Trophoblast cell (in vitro differentiated cells and primary cell): ENCODE measurements around the gene KCTD7.
"Not testable (repeated sequence)": the region's sequence is repeated elsewhere in the genome, so short reads cannot be mapped to it uniquely, and the experiment has no call there.

Source experiments
- DNase-seq, 2 donors: peaks; one replicate each; pipeline ENCODE4 v3.0.0-alpha.2; 2016
- H2AFZ ChIP-seq: 2 replicates; pipeline ENCODE4 v1.6.1; 2013; ENCODE audit warnings: low read length, moderate library complexity, mild to moderate bottlenecking; ENCODE audit not compliant: insufficient read depth, poor library complexity
- H2AK5ac ChIP-seq: 2 replicates; pipeline ENCODE4 v1.6.1; 2013; ENCODE audit warnings: mild to moderate bottlenecking, low read length
- H2BK120ac ChIP-seq: 2 replicates; pipeline ENCODE4 v1.6.1; 2013; ENCODE audit warnings: low read length, mild to moderate bottlenecking, moderate library complexity; ENCODE audit not compliant: insufficient read depth, poor library complexity
- H2BK12ac ChIP-seq: 2 replicates; pipeline ENCODE4 v1.6.1; 2013; ENCODE audit warnings: mild to moderate bottlenecking, low read length, moderate library complexity
- H2BK5ac ChIP-seq: 2 replicates; pipeline ENCODE4 v1.6.1; 2013; ENCODE audit warnings: low read length, low read depth, moderate library complexity, mild to moderate bottlenecking; ENCODE audit not compliant: poor library complexity
- H3K14ac ChIP-seq: 2 replicates; pipeline ENCODE4 v1.6.1; 2013; ENCODE audit warnings: mild to moderate bottlenecking, low read length
- H3K18ac ChIP-seq: 2 replicates; pipeline ENCODE4 v1.6.1; 2013; ENCODE audit warnings: mild to moderate bottlenecking, low read length
- H3K23ac ChIP-seq: 2 replicates; pipeline ENCODE4 v1.6.1; 2013; ENCODE audit warnings: low read length
- H3K27ac ChIP-seq: 2 replicates; pipeline ENCODE4 v1.5.1; 2013; ENCODE audit warnings: low read depth, mild to moderate bottlenecking, inconsistent platforms, low read length, moderate library complexity
- H3K27me3 ChIP-seq: 2 replicates; pipeline ENCODE4 v1.6.1; 2013; ENCODE audit warnings: inconsistent platforms, mild to moderate bottlenecking, low read length, moderate library complexity; ENCODE audit not compliant: insufficient read depth
- H3K36me3 ChIP-seq, 2 experiments: 1 replicate in 1 of 2; 2 replicates in 1 of 2; pipeline ENCODE4 v1.6.1; 2013; ENCODE audit warnings: low read length in 2 of 2, mild to moderate bottlenecking in 2 of 2, moderate library complexity in 1 of 2; ENCODE audit not compliant: insufficient read depth in 2 of 2, control insufficient read depth in 1 of 2
- H3K4ac ChIP-seq: 2 replicates; pipeline ENCODE4 v1.6.1; 2013; ENCODE audit warnings: low read depth, mild to moderate bottlenecking, low read length, moderate library complexity
- H3K4me1 ChIP-seq, 2 experiments: 1 replicate in 1 of 2; 2 replicates in 1 of 2; pipeline ENCODE4 v1.6.1; 2013; ENCODE audit warnings: low read length in 2 of 2, mild to moderate bottlenecking in 2 of 2, moderate library complexity in 1 of 2; ENCODE audit not compliant: insufficient read depth in 2 of 2, control insufficient read depth in 1 of 2
- H3K4me2 ChIP-seq: 2 replicates; pipeline ENCODE4 v1.6.1; 2013; ENCODE audit warnings: inconsistent platforms, mild to moderate bottlenecking, low read length, moderate library complexity
- H3K4me3 ChIP-seq: 2 replicates; pipeline ENCODE4 v1.5.1; 2013; ENCODE audit warnings: mild to moderate bottlenecking, low read depth, low read length, inconsistent platforms
- H3K79me1 ChIP-seq: one replicate; pipeline ENCODE4 v1.6.1; 2013; ENCODE audit warnings: low read length
- H3K79me2 ChIP-seq: 2 replicates; pipeline ENCODE4 v1.6.1; 2013; ENCODE audit warnings: low read length, mild to moderate bottlenecking; ENCODE audit not compliant: control insufficient read depth, insufficient read depth, poor library complexity
- H3K9ac ChIP-seq: 2 replicates; pipeline ENCODE4 v1.6.1; 2013; ENCODE audit warnings: mild to moderate bottlenecking, low read length
- H3K9me3 ChIP-seq: 2 replicates; pipeline ENCODE4 v1.6.1; 2013; ENCODE audit warnings: low read depth, mild to moderate bottlenecking, control low read depth, inconsistent platforms, low read length; ENCODE audit not compliant: insufficient read depth
- H4K12ac ChIP-seq: 2 replicates; pipeline ENCODE4 v1.6.1; 2013; ENCODE audit warnings: low read depth, mild to moderate bottlenecking, low read length, moderate library complexity
- H4K8ac ChIP-seq: 2 replicates; pipeline ENCODE4 v1.6.1; 2013; ENCODE audit warnings: low read depth, mild to moderate bottlenecking, low read length, moderate library complexity
- H4K91ac ChIP-seq: one replicate; pipeline ENCODE4 v1.6.1; 2013; ENCODE audit warnings: low read depth, mild to moderate bottlenecking, low read length, moderate library complexity
- WGBS: extraction: QIAGEN DNeasy Blood & Tissue Kit; methylation state at CpG from one replicate; pipeline ENCODE4 v1.1.7; 2013; ENCODE audit warnings: missing lambda C conversion rate; ENCODE audit not compliant: insufficient read length, insufficient coverage; ENCODE audit errors: extremely low coverage; 5-methylcytosine and 5-hydroxymethylcytosine counted together

The KCTD7 gene

GRCh38 chr7:66635322-66635981 is 6.8 kb downstream of the KCTD7 start:
- H2BK12ac ChIP-seq, H3K4me1 ChIP-seq, H4K8ac ChIP-seq, H2BK120ac ChIP-seq, H3K27ac ChIP-seq, H2AFZ ChIP-seq, DNase-seq, H3K18ac ChIP-seq, H2AK5ac ChIP-seq, H3K23ac ChIP-seq, H3K4me2 ChIP-seq, H2BK5ac ChIP-seq, H3K79me2 ChIP-seq, H3K9ac ChIP-seq, H3K4ac ChIP-seq, H4K91ac ChIP-seq, H3K4me3 ChIP-seq, H3K79me1 ChIP-seq, H4K12ac ChIP-seq, H3K9me3 ChIP-seq, H3K27me3 ChIP-seq, H3K14ac ChIP-seq: not testable (repeated sequence)
- peaks cover 21 to 34% of the 10 kb centered on the region in 2 experiments for H3K36me3 ChIP-seq
- no CpG with 5 or more reads among the region's 4 CpGs for WGBS

- H3K4me2 ChIP-seq, H4K12ac ChIP-seq, H3K79me1 ChIP-seq, H3K4me1 ChIP-seq, H3K14ac ChIP-seq, H3K23ac ChIP-seq, H3K9ac ChIP-seq, H3K18ac ChIP-seq, H2BK120ac ChIP-seq, H2AFZ ChIP-seq, H3K27me3 ChIP-seq, H4K8ac ChIP-seq, H3K4ac ChIP-seq, H4K91ac ChIP-seq, H3K9me3 ChIP-seq, H2BK5ac ChIP-seq, H3K4me3 ChIP-seq, H3K79me2 ChIP-seq, H2AK5ac ChIP-seq, H2BK12ac ChIP-seq, H3K27ac ChIP-seq: not testable (repeated sequence)
- peaks cover 21 to 36% of the 10 kb centered on the region in 2 experiments for H3K36me3 ChIP-seq
- no CpG with 5 or more reads among the region's 9 CpGs for WGBS
- peak; percentile 13 to 52 for DNase-seq
Measured at GRCh38 chr7:66635982-66636546, 7.4 kb downstream of the KCTD7 start.

GRCh38 chr7:66638309-66639099 is 9.8 kb downstream of the KCTD7 start:
- WGBS, result no CpG with 5 or more reads among the region's 21 CpGs

GRCh38 chr7:66639773-66640172 is 11.1 kb downstream of the KCTD7 start:
- H4K12ac ChIP-seq, result no peak overlapping the region
- no peaks in the 10 kb centered on the region for H3K79me2 ChIP-seq
- no peak overlapping the region for H4K8ac ChIP-seq
- no peak overlapping the region for H4K91ac ChIP-seq
- H2BK5ac ChIP-seq, result no peak overlapping the region
- H3K4me3 ChIP-seq, result no peak overlapping the region
- H3K27ac ChIP-seq, result no peak overlapping the region
- H2BK120ac ChIP-seq, result no peak overlapping the region
- H3K9ac ChIP-seq, result no peak overlapping the region
- no peak overlapping the region for H3K14ac ChIP-seq
- no peaks in the 10 kb centered on the region for H3K27me3 ChIP-seq
- whole genome bisulfite sequencing, result no CpG with 5 or more reads among the region's 3 CpGs
- no peak overlapping the region for H3K23ac ChIP-seq
- H3K79me1 ChIP-seq, result no peaks in the 10 kb centered on the region
- no peak overlapping the region for H3K4me2 ChIP-seq
- no peak overlapping the region for H2AFZ ChIP-seq
- peaks cover 16 to 33% of the 10 kb centered on the region in 2 experiments for H3K36me3 ChIP-seq
- DNase-seq, result no peak
- H2AK5ac ChIP-seq, result no peak overlapping the region
- H3K18ac ChIP-seq, result no peak overlapping the region
- H3K4ac ChIP-seq, result no peak overlapping the region
- H2BK12ac ChIP-seq, result no peak overlapping the region
- no peaks in the 10 kb centered on the region for H3K9me3 ChIP-seq
- H3K4me1 ChIP-seq, result no peaks in the 10 kb centered on the region

More at GRCh38 chr7:66638309-66639099, 9.8 kb downstream of the KCTD7 start:
- H4K8ac ChIP-seq, result no peak overlapping the region
- no peak overlapping the region for H3K18ac ChIP-seq
- no peak overlapping the region for H3K23ac ChIP-seq
- H3K9ac ChIP-seq, result no peak overlapping the region
- no peak overlapping the region for H4K91ac ChIP-seq
- H2BK12ac ChIP-seq, result no peak overlapping the region
- no peak overlapping the region for H2BK5ac ChIP-seq
- H3K27ac ChIP-seq, result no peak overlapping the region
- H3K79me2 ChIP-seq, result no peaks in the 10 kb centered on the region
- no peak overlapping the region for H2AFZ ChIP-seq
- peaks cover 17 to 33% of the 10 kb centered on the region in 2 experiments for H3K36me3 ChIP-seq
- H2AK5ac ChIP-seq, result no peak overlapping the region
- H3K9me3 ChIP-seq, result no peaks in the 10 kb centered on the region
- H3K4me3 ChIP-seq, result no peak overlapping the region
- no peak overlapping the region for H3K4me2 ChIP-seq
- no peak overlapping the region for H4K12ac ChIP-seq
- H3K14ac ChIP-seq, result no peak overlapping the region
- no peaks in the 10 kb centered on the region for H3K79me1 ChIP-seq
- no peak overlapping the region for H2BK120ac ChIP-seq
- no peak for DNase-seq
- no peaks in the 10 kb centered on the region for H3K27me3 ChIP-seq
- H3K4me1 ChIP-seq, result no peaks in the 10 kb centered on the region
- no peak overlapping the region for H3K4ac ChIP-seq
